ENCODE measurements around the gene MX1.

MX1 gene

GRCh38 chr21:41425954-41426675, at the start of gene MX1:
Gene MX1 (plus strand): TSS chr21:41426239. CDS start chr21:41432071, 5,832 bp downstream.
- peak; percentile 44 for DNase-seq

GRCh38 chr21:41377715-41378114, 48.3 kb upstream of the MX1 start:
- no peak for DNase-seq

GRCh38 chr21:41378849-41379248, 47.2 kb upstream of the MX1 start:
- DNase-seq: no peak

GRCh38 chr21:41379901-41380300, 46.1 kb upstream of the MX1 start:
- no peak for DNase-seq

- DNase-seq: peak; percentile 24
These were observed 44.3 kb upstream of the MX1 start for GRCh38 chr21:41381731-41382130.

- DNase-seq: no peak
These were observed 38.8 kb upstream of the MX1 start for GRCh38 chr21:41387042-41387819.

GRCh38 chr21:41387824-41388223, 38.2 kb upstream of the MX1 start:
- DNase-seq: no peak

- no peak for DNase-seq
These were observed 37.8 kb upstream of the MX1 start for GRCh38 chr21:41388259-41388658.

- DNase-seq: no peak
These were observed 35.9 kb upstream of the MX1 start for GRCh38 chr21:41390043-41390639.

- no peak for DNase-seq
These were observed 32.1 kb upstream of the MX1 start for GRCh38 chr21:41393876-41394465.

GRCh38 chr21:41396558-41397075, 29.4 kb upstream of the MX1 start:
- peak; percentile 18 for DNase-seq

- DNase-seq: no peak
These were observed 28.6 kb upstream of the MX1 start for GRCh38 chr21:41397471-41397891.

GRCh38 chr21:41398251-41398650, 27.8 kb upstream of the MX1 start:
- no peak for DNase-seq

GRCh38 chr21:41398831-41399230, 27.2 kb upstream of the MX1 start:
- DNase-seq: no peak

GRCh38 chr21:41399246-41399800, 26.7 kb upstream of the MX1 start:
- DNase-seq: no peak

- DNase-seq: no peak
These were observed 23.8 kb upstream of the MX1 start for GRCh38 chr21:41402231-41402630.

- DNase-seq: no peak
These were observed 23.2 kb upstream of the MX1 start for GRCh38 chr21:41402796-41403195.

GRCh38 chr21:41403331-41403730, 22.7 kb upstream of the MX1 start:
- DNase-seq: no peak

GRCh38 chr21:41403966-41404365, 22.1 kb upstream of the MX1 start:
- DNase-seq: no peak

GRCh38 chr21:41405321-41405720, 20.7 kb upstream of the MX1 start:
- no peak for DNase-seq

- no peak for DNase-seq
These were observed 19.7 kb upstream of the MX1 start for GRCh38 chr21:41406340-41406739.

- DNase-seq: no peak
These were observed 18.2 kb upstream of the MX1 start for GRCh38 chr21:41407541-41408460.

All from fibroblast of skin of right quadriceps (primary cell).